Left renal cortex interstitium (tissue), 4 donors: ENCODE measurements around the gene PALLD. TPM values are rescaled to one million over a fixed set of nuclear protein-coding genes. Genes with fewer than 3 reads are reported as not detected.

ENCODE experiments used
- DNase-seq, 4 donors: peaks; one replicate each; pipeline ENCODE4 v3.0.0-alpha.2; 2013; ENCODE audit warnings: low read depth in 4 of 4, low spot score in 2 of 4, missing footprints in 1 of 4
- polyA plus RNA-seq, 4 donors: library from polyadenylated mRNA; unstranded; fragments of 120-200 nt; gene quantifications; one replicate each; pipeline ENCODE4 v1.2.1, GENCODE V29; 2013; ENCODE audit not compliant: insufficient read length in 4 of 4

PALLD gene
- polyA plus RNA-seq, 4 donors: 171 to 242 (median 194) TPM

- DNase-seq: no peak
Measured at GRCh38 chr4:168522829-168523489, 26.1 kb downstream of the PALLD start.

GRCh38 chr4:168524006-168524405 is 27.2 kb downstream of the PALLD start:
- no peak for DNase-seq

- no peak for DNase-seq
Measured at GRCh38 chr4:168524897-168525296, 28.0 kb downstream of the PALLD start.

- DNase-seq: no peak
Measured at GRCh38 chr4:168527560-168527959, 30.7 kb downstream of the PALLD start.

- DNase-seq: no peak
Measured at GRCh38 chr4:168528131-168528949, 31.5 kb downstream of the PALLD start.

GRCh38 chr4:168529257-168529656 is 32.4 kb downstream of the PALLD start:
- DNase-seq: no peak

- no peak for DNase-seq
Measured at GRCh38 chr4:168531305-168531704, 34.5 kb downstream of the PALLD start.

- DNase-seq: no peak
Measured at GRCh38 chr4:168534535-168534934, 37.7 kb downstream of the PALLD start.

GRCh38 chr4:168535689-168536088 is 38.8 kb downstream of the PALLD start:
- no peak for DNase-seq

- DNase-seq: no peak
Measured at GRCh38 chr4:168536448-168536847, 39.6 kb downstream of the PALLD start.

- DNase-seq: no peak
Measured at GRCh38 chr4:168537086-168537485, 40.2 kb downstream of the PALLD start.

- no peak for DNase-seq
Measured at GRCh38 chr4:168537571-168537970, 40.7 kb downstream of the PALLD start.

GRCh38 chr4:168538632-168539031 is 41.8 kb downstream of the PALLD start:
- no peak for DNase-seq

GRCh38 chr4:168540086-168540485 is 43.2 kb downstream of the PALLD start:
- no peak for DNase-seq

GRCh38 chr4:168540503-168541265 is 43.8 kb downstream of the PALLD start:
- no peak for DNase-seq

- DNase-seq: no peak
Measured at GRCh38 chr4:168541266-168541953, 44.6 kb downstream of the PALLD start.

- no peak for DNase-seq
Measured at GRCh38 chr4:168549143-168549542, 52.3 kb downstream of the PALLD start.

- no peak for DNase-seq
Measured at GRCh38 chr4:168550064-168550766, 53.4 kb downstream of the PALLD start.

GRCh38 chr4:168551211-168551610 is 54.4 kb downstream of the PALLD start:
- no peak for DNase-seq
